Cardiac muscle cell (in vitro differentiated cells and primary cell): ENCODE data around the gene SHCBP1. TPM values are rescaled to one million over a fixed set of nuclear protein-coding genes. Genes with fewer than 3 reads are reported as not detected.
"Not testable (repeated sequence)": the region's sequence is repeated elsewhere in the genome, so short reads cannot be mapped to it uniquely, and the experiment has no call there.

ENCODE experiments used
- DNase-seq, 2 donors: peaks; one replicate each; pipeline versions ENCODE4 v3.0.0 to v3.0.0-alpha.2; 2010 to 2017; ENCODE audit warnings: low read depth in 1 of 2, low spot score in 1 of 2
- H3K27ac ChIP-seq: fragments of 200-600 bp; sonication (generic); 2 replicates; pipeline ENCODE4 v1.5.1; 2016
- H3K27me3 ChIP-seq: fragments of 200-600 bp; sonication (generic); 2 replicates; pipeline ENCODE4 v1.6.0; 2016; ENCODE audit warnings: control low read depth
- H3K36me3 ChIP-seq: fragments of 200-600 bp; sonication (generic); 2 replicates; pipeline ENCODE4 v1.5.1; 2016; ENCODE audit warnings: control low read depth
- H3K4me1 ChIP-seq: fragments of 200-600 bp; sonication (generic); 2 replicates; pipeline ENCODE4 v1.8.1; 2017; ENCODE audit warnings: low read depth, mild to moderate bottlenecking, mixed run types
- H3K4me3 ChIP-seq: fragments of 200-600 bp; sonication (generic); 2 replicates; pipeline ENCODE4 v1.5.1; 2016; ENCODE audit warnings: mild to moderate bottlenecking
- H3K9me3 ChIP-seq: fragments of 200-600 bp; sonication (generic); 2 replicates; pipeline ENCODE4 v1.5.1; 2017; ENCODE audit warnings: low read depth, mild to moderate bottlenecking, control low read depth
- CTCF ChIP-seq: IDR thresholded peaks from 2 replicates; pipeline ENCODE4 v1.5.1; 2012; ENCODE audit warnings: low read depth, mild to moderate bottlenecking, low read length
- polyA plus RNA-seq: library from polyadenylated mRNA; unstranded; fragments of >200 nt; fragmentation: Nextera tagmentation; extraction: Ambion mirVana; gene quantifications from 2 replicates; pipeline ENCODE4 v1.2.1, GENCODE V29; 2016
- total RNA-seq: library from RNA; depleted of rRNA; stranded (reverse); fragments of >200 nt; gene quantifications from 2 replicates; pipeline ENCODE4 v1.2.3, GENCODE V29; 2016

SHCBP1 gene
- total and polyA plus RNA-seq, 2 experiments from 2014 or later: 4.4 to 4.7 TPM

GRCh38 chr16:46629331-46630219 lies 8.4 kb upstream of the SHCBP1 start:
- Histone ChIP-seq H3K4me3 (no peak overlapping the region), H3K36me3 (no peaks in the 10 kb centered on the region), H3K9me3 (no peaks in the 10 kb centered on the region), H3K27ac (no peak overlapping the region), H3K4me1 (no peaks in the 10 kb centered on the region), H3K27me3 (peaks cover 3% of the 10 kb centered on the region)
- peak; percentile 67 for TF ChIP-seq CTCF
- DNase-seq: peak; percentile 18 to 77

DNA sequence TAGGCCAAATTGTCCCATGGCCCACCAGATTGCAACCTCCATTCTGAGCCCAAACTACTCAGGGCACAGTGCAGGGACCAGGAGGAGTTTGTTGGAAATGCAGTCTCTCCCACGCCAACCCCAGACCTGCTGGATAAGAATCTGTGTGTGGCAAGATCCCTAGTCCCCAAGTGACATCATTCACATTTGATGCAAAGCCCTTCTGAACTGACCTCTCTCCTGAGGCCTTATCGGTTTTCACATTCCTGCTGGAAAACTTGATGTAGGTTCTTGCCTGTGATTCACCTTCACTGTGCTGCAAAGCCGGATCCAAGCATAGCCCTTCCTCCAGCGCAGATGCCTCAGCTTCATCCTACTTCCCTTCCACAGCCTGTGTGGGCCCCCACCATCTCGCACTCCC lies 6.6 kb upstream of the SHCBP1 start:
- no peaks in the 10 kb centered on the region for H3K4me1 ChIP-seq
- H3K36me3 ChIP-seq: no peaks in the 10 kb centered on the region
- no peak overlapping the region for H3K4me3 ChIP-seq
- TF ChIP-seq CTCF: no peak
- H3K9me3 ChIP-seq: no peaks in the 10 kb centered on the region
- no peak for DNase-seq
- H3K27me3 ChIP-seq: no peaks in the 10 kb centered on the region
- no peak overlapping the region for H3K27ac ChIP-seq

DNA sequence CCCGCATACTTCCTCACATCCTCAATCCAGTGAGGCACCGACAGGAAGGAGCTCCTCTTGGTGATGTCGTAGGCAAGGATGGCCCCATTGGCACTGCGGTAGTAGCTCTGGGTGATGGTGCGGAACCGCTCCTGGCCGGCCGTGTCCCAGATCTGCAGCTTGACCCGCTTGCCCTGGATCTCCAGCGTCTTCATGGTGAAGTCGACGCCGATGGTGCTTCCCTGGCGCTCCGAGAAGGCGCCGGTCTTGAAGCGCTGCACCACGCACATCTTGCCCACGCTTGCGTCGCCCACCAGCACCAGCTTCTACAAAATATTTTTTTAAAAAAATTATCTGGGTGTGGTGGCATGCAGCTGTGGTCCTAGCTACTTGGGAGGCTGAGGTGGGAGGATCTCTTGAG lies 5.5 kb upstream of the SHCBP1 start:
- H3K27me3 ChIP-seq, H3K4me3 ChIP-seq, DNase-seq, H3K9me3 ChIP-seq, H3K4me1 ChIP-seq, H3K36me3 ChIP-seq, H3K27ac ChIP-seq: not testable (repeated sequence)

DNA sequence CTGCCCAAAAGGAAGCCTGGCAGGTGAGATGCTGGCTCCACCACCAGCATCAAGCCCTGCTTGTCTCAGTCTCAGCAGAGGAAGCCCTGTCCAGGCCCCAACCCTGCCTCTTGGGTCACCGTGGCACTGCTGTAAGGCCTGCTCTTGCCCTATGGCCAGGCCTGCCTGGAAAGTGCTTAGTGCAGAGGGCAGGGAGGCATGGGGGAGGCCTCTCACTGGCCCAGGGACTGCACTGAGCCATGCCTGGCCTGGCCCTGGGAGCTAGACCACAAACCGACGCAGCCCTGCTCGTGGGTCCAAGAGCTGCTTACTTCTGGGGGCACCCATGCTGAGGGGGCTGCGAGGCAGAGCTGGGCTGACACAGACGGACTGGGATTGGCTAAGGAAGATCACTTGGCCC lies 3.7 kb upstream of the SHCBP1 start:
- not testable (repeated sequence) for H3K9me3 ChIP-seq, H3K27me3 ChIP-seq, H3K27ac ChIP-seq, DNase-seq, H3K4me3 ChIP-seq, H3K36me3 ChIP-seq, H3K4me1 ChIP-seq

- H3K4me3 ChIP-seq, H3K27ac ChIP-seq, H3K27me3 ChIP-seq, H3K9me3 ChIP-seq, H3K36me3 ChIP-seq, DNase-seq, H3K4me1 ChIP-seq: not testable (repeated sequence)
These were observed 2.5 kb upstream of the SHCBP1 start for GRCh38 chr16:46623707-46624106.

- not testable (repeated sequence) for H3K4me3 ChIP-seq, H3K4me1 ChIP-seq, H3K27me3 ChIP-seq, H3K36me3 ChIP-seq, H3K9me3 ChIP-seq, DNase-seq, H3K27ac ChIP-seq
These were observed 2.1 kb upstream of the SHCBP1 start for GRCh38 chr16:46623246-46623645.

DNA sequence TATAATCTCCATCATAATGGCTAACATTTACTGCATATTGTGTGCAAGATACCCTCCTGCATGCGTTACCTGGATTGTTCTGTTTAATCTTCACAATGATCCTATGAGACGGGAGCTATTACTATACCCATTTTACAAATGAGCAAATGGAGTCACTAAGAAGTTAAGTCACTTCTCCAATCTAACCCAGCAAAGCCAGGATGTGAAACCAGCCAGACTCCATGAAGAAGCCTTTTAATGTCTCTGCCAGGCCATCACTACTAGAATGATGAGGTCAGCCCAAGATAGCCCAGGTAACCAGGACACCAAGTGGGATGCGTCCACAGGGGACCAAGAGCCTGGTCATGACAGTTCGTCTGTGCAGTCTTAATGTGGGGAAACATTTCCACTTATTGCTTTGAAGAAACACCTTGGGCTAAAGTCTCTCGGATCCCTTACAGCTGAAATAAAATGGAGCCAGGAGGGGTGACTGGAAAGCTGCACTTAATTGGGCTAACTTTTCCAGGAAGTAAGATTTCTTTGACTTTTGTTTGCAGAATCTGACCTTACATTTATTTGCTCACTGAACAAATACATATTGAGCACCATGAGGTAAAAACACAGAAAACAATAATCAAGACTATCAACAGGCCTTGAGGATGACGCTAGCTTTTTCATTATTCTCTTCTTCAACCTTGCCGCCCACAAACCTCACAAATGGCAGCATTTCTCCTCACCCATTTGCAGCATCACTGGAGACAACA lies 926 bp upstream of the SHCBP1 start:
- H3K27ac ChIP-seq: no peak overlapping the region
- H3K4me3 ChIP-seq: no peak overlapping the region
- H3K4me1 ChIP-seq: no peaks in the 10 kb centered on the region
- H3K36me3 ChIP-seq: no peaks in the 10 kb centered on the region
- DNase-seq: no peak
- TF ChIP-seq CTCF: no peak
- H3K27me3 ChIP-seq: no peaks in the 10 kb centered on the region
- H3K9me3 ChIP-seq: no peaks in the 10 kb centered on the region
